ENCODE measurements around the gene STXBP4.
A peak's percentile ranks its signal among the peaks of the same experiment; 100 is the strongest.

Gene STXBP4

DNA sequence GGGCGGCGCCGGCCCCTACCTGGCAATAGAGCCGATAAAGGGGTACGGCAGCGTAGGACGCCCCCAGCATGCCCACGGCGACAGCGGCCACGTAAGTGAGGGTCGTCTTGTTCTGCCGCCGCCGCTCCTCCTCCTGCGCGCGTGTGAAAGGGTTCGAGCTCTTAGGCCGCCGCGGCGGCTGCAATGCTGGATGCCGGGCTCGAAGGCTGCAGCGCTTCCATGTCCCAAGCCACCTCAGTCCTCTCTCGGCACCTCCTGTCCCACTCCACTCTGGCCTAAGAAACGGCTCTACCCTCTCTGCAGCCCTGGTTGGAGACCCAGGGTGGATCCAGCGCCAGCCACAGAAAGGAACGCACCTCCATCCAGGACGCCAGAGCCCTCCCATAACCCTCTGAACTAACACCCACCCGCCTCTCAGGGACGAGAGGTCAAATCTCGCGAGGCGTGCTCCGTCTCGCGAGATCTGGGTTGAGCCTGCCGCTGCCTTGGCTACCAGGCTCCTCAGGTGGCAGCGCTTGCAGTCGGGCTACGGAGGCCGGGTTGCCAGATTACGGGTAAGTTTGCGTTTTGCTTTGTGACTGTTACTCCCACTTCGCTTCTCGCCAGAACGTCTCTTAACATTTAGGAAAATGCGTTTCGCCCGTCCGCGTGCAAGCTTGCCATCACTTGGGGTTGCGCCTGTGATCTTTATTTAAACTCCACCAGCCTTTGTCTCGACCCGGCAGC, at the start of gene STXBP4, which contains the start of gene COX11:
STXBP4 (plus strand) TSS at position 504 of the 726 bp plus-strand sequence. CDS start 17,455 bp downstream, outside the sequence.
COX11 (minus strand) TSS at position 393 of the 726 bp plus-strand sequence; CDS start at position 385, 8 bp downstream.
- Histone ChIP-seq H3K4me1 (ENCODE audit: insufficient read depth, low read length) (peaks cover 20% of the 10 kb centered on the region), H3K9me3 (ENCODE audit: low read length) (no peaks in the 10 kb centered on the region), H3K27me3 (ENCODE audit: insufficient read depth, low read length) (no peaks in the 10 kb centered on the region), H2AFZ (ENCODE audit: low read depth, low read length) (peak within 1 kb of the TSS; percentile 83), H3K36me3 (ENCODE audit: insufficient read depth, low read length) (peaks cover 22% of the 10 kb centered on the region), H3K4me3 (ENCODE audit: low read length) (peak within 1 kb of the TSS; percentile 88)

DNA sequence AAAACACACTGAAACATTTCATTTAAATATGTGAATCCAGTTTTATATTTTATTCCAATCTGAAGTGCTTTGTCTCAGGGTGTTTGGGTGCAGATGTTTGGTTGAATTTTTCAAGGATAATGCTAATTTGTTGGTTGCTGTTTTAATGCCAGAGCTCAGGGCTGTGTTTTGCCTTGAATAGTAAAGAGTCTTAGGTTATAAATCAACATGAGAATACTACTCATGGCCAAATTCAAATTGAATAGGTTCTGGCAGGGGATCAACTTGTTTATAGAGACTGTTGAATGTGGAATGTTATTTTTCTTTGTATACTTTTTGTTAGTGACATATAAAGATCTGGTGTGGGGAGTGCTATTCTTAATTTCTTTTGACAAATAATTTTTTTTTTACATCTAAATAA, 49.1 kb upstream of the STXBP4 start:
- Histone ChIP-seq H2AFZ (ENCODE audit: low read depth, low read length) (no peak overlapping the region), H3K4me3 (ENCODE audit: low read length) (no peak overlapping the region), H3K9me3 (ENCODE audit: low read length) (peaks cover 6% of the 10 kb centered on the region), H3K4me1 (ENCODE audit: insufficient read depth, low read length) (no peaks in the 10 kb centered on the region), H3K36me3 (ENCODE audit: insufficient read depth, low read length) (peaks cover 29% of the 10 kb centered on the region), H3K27me3 (ENCODE audit: insufficient read depth, low read length) (no peaks in the 10 kb centered on the region)

DNA sequence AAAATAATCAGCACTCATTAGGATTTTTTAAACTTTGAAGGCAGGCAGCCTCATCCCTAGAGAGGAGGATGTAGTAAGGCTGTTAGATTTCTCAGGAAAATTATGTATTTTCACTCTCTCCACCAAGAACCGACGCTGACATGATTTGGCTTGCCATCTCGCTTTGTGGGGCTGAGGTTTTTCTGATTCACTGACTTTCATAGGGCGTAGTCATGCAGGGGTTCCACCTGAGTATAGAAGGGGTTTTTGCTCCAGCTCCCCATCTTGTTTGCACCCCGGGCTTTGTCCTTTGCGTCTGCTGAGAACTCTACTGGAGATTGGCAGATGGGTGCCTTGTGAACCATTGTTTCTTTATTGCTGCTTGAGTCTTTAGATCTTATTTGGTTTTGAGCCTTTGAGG, 47.7 kb upstream of the STXBP4 start:
- Histone ChIP-seq H3K36me3 (ENCODE audit: insufficient read depth, low read length) (peaks cover 18% of the 10 kb centered on the region), H3K9me3 (ENCODE audit: low read length) (peaks cover 6% of the 10 kb centered on the region), H2AFZ (ENCODE audit: low read depth, low read length) (no peak overlapping the region), H3K4me3 (ENCODE audit: low read length) (no peak overlapping the region), H3K4me1 (ENCODE audit: insufficient read depth, low read length) (no peaks in the 10 kb centered on the region), H3K27me3 (ENCODE audit: insufficient read depth, low read length) (no peaks in the 10 kb centered on the region)

- Histone ChIP-seq H3K4me3 (ENCODE audit: low read length) (no peak overlapping the region), H3K36me3 (ENCODE audit: insufficient read depth, low read length) (peaks cover 3% of the 10 kb centered on the region), H3K9me3 (ENCODE audit: low read length) (no peaks in the 10 kb centered on the region), H2AFZ (ENCODE audit: low read depth, low read length) (no peak overlapping the region), H3K27me3 (ENCODE audit: insufficient read depth, low read length) (no peaks in the 10 kb centered on the region), H3K4me1 (ENCODE audit: insufficient read depth, low read length) (no peaks in the 10 kb centered on the region)
Measured at GRCh38 chr17:54924405-54924804, 44.2 kb upstream of the STXBP4 start.

DNA sequence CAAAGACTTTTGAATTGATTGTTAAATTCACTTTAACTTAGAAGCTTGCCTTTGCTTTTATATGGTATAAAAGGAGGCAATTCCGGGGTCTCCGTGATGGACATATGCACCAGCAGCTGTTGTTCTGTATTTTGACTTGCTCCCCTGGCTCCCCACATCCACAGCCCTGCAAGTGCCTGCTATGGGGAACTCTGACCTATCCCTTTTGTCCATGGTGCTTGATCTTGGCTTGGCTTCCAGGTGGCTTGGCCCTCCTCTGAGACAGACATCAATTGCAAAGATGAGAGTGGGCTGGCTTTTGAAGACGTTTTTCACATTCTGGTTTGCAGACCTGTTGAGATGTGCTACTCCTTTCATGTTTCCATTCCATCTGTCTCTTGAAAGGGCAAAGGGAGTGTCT, 41.0 kb upstream of the STXBP4 start:
- Histone ChIP-seq H3K4me1 (ENCODE audit: insufficient read depth, low read length) (no peaks in the 10 kb centered on the region), H3K9me3 (ENCODE audit: low read length) (no peaks in the 10 kb centered on the region), H3K36me3 (ENCODE audit: insufficient read depth, low read length) (peaks cover 4% of the 10 kb centered on the region), H3K27me3 (ENCODE audit: insufficient read depth, low read length) (no peaks in the 10 kb centered on the region), H3K4me3 (ENCODE audit: low read length) (no peak overlapping the region), H2AFZ (ENCODE audit: low read depth, low read length) (no peak overlapping the region)

DNA sequence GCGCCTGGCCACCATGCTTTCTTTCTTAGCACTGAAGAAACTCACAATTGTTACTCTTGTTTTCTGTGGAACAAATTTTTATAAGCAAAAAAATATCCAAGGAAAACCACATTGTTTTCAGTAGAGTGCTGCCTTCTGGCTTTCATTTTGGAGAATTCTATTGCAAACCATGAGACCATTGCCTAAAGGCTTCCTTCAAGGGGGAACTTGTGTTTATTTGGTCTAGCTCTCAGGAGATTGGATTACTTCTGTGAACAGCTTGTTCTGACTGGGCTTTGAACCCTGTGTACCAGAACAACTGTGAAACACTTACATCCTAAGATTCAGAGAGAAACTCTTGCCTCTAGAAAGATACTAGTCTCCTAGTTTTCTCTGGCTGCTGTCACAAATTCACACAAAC, 35.9 kb upstream of the STXBP4 start:
- Histone ChIP-seq H3K36me3 (ENCODE audit: insufficient read depth, low read length) (peaks cover 23% of the 10 kb centered on the region), H3K27me3 (ENCODE audit: insufficient read depth, low read length) (no peaks in the 10 kb centered on the region), H2AFZ (ENCODE audit: low read depth, low read length) (no peak overlapping the region), H3K4me1 (ENCODE audit: insufficient read depth, low read length) (no peaks in the 10 kb centered on the region), H3K4me3 (ENCODE audit: low read length) (no peak overlapping the region), H3K9me3 (ENCODE audit: low read length) (no peaks in the 10 kb centered on the region)

DNA sequence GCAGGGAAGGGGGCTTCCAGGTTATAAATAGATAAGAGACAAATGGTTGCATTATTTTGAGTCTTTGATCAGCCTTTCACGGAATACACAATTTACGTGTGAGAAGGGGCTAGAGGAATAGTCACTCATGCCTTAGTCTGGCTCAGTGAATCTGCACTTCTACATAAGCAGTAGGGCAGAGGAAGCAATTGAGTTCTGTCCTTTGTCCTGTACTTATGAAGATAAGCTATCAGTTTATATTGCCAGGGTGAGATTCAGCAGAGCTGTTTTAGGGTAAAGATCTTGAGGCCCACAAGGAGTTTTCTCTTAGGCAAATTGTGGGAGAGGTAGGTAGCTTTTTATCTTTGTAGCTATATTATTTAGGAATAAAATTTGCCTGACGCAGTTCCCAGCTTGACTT, 34.6 kb upstream of the STXBP4 start:
- H3K36me3 ChIP-seq (ENCODE audit: insufficient read depth, low read length) = peaks cover 30% of the 10 kb centered on the region
- H2AFZ ChIP-seq (ENCODE audit: low read depth, low read length) = no peak overlapping the region
- no peaks in the 10 kb centered on the region for H3K4me1 ChIP-seq (ENCODE audit: insufficient read depth, low read length)
- H3K27me3 ChIP-seq (ENCODE audit: insufficient read depth, low read length) = no peaks in the 10 kb centered on the region
- H3K9me3 ChIP-seq (ENCODE audit: low read length) = no peaks in the 10 kb centered on the region
- no peak overlapping the region for H3K4me3 ChIP-seq (ENCODE audit: low read length)

- no peak overlapping the region for H3K4me3 ChIP-seq (ENCODE audit: low read length)
- H3K27me3 ChIP-seq (ENCODE audit: insufficient read depth, low read length) = no peaks in the 10 kb centered on the region
- H3K36me3 ChIP-seq (ENCODE audit: insufficient read depth, low read length) = peaks cover 32% of the 10 kb centered on the region
- H2AFZ ChIP-seq (ENCODE audit: low read depth, low read length) = no peak overlapping the region
- no peaks in the 10 kb centered on the region for H3K9me3 ChIP-seq (ENCODE audit: low read length)
- no peaks in the 10 kb centered on the region for H3K4me1 ChIP-seq (ENCODE audit: insufficient read depth, low read length)
Measured at GRCh38 chr17:54935471-54935870, 33.1 kb upstream of the STXBP4 start.

- H3K4me3 ChIP-seq (ENCODE audit: low read length) = no peak overlapping the region
- H3K36me3 ChIP-seq (ENCODE audit: insufficient read depth, low read length) = peaks cover 28% of the 10 kb centered on the region
- no peaks in the 10 kb centered on the region for H3K9me3 ChIP-seq (ENCODE audit: low read length)
- H2AFZ ChIP-seq (ENCODE audit: low read depth, low read length) = no peak overlapping the region
- H3K4me1 ChIP-seq (ENCODE audit: insufficient read depth, low read length) = no peaks in the 10 kb centered on the region
- H3K27me3 ChIP-seq (ENCODE audit: insufficient read depth, low read length) = no peaks in the 10 kb centered on the region
Measured at GRCh38 chr17:54937018-54937417, 31.5 kb upstream of the STXBP4 start.

DNA sequence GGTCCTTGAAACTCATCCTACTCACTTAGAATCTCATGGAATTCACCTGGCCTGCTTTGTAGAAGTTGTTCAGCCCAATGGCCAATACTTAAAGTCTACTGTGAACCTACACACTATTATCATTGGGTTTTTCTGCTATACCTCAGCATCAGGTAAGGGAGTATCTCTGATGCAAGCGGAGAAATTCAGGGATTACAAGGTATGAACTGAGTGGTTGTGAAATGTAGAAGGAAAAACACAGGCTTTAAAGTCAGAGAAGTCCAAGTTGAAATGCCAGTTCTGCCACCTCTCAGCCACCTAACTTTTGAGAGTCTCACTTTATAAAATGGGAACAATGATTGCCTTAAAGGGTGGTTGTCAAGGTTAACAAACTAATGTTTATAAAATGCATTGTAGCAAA, 31.1 kb upstream of the STXBP4 start:
- Histone ChIP-seq H3K9me3 (ENCODE audit: low read length) (no peaks in the 10 kb centered on the region), H3K4me1 (ENCODE audit: insufficient read depth, low read length) (no peaks in the 10 kb centered on the region), H3K36me3 (ENCODE audit: insufficient read depth, low read length) (peaks cover 28% of the 10 kb centered on the region), H3K27me3 (ENCODE audit: insufficient read depth, low read length) (no peaks in the 10 kb centered on the region), H3K4me3 (ENCODE audit: low read length) (no peak overlapping the region), H2AFZ (ENCODE audit: low read depth, low read length) (no peak overlapping the region)

DNA sequence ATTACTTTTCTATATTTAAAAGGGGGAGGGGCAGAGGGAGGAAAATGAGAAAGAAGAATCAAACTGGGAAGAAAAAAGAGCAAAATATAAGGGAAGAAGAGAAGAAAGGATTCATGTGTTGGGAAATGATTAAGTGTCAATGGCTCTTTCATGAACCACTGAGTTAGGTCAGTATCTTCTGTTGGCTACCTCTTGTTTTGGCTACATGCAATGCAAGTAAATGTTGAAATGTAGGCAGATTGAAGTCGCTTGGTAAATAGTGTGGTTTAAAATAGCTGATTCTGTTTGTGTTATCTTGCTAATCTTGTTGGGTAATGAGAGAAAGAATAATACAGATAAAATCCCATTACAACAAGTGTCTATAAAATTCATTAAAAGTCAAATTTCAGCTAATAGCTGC, 27.3 kb upstream of the STXBP4 start:
- H3K4me1 ChIP-seq (ENCODE audit: insufficient read depth, low read length) = no peaks in the 10 kb centered on the region
- no peak overlapping the region for H2AFZ ChIP-seq (ENCODE audit: low read depth, low read length)
- H3K4me3 ChIP-seq (ENCODE audit: low read length) = no peak overlapping the region
- H3K27me3 ChIP-seq (ENCODE audit: insufficient read depth, low read length) = no peaks in the 10 kb centered on the region
- H3K9me3 ChIP-seq (ENCODE audit: low read length) = no peaks in the 10 kb centered on the region
- H3K36me3 ChIP-seq (ENCODE audit: insufficient read depth, low read length) = peaks cover 19% of the 10 kb centered on the region

- Histone ChIP-seq H2AFZ (ENCODE audit: low read depth, low read length) (no peak overlapping the region), H3K9me3 (ENCODE audit: low read length) (no peaks in the 10 kb centered on the region), H3K27me3 (ENCODE audit: insufficient read depth, low read length) (no peaks in the 10 kb centered on the region), H3K4me3 (ENCODE audit: low read length) (no peak overlapping the region), H3K4me1 (ENCODE audit: insufficient read depth, low read length) (no peaks in the 10 kb centered on the region), H3K36me3 (ENCODE audit: insufficient read depth, low read length) (peaks cover 11% of the 10 kb centered on the region)
Measured at GRCh38 chr17:54944796-54945195, 23.8 kb upstream of the STXBP4 start.

DNA sequence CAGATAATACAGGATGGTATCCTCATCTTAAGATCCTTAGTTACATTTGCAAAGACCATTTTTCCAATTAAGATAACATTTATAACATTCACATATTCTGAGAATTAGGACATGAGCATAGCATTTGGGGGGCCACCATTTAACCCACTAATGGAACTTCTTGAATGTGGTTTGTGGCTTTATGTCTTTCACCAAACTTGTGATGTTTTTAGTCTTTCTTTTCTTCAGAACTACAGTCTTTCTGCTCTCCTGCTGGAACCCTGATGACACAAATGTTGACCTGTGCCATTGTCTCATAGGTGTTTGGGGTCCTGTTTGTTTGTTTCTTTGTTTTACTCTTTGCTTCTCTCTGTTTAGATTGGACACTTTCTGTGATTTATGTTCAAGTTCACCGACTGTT, 23.3 kb upstream of the STXBP4 start:
- Histone ChIP-seq H3K9me3 (ENCODE audit: low read length) (no peaks in the 10 kb centered on the region), H2AFZ (ENCODE audit: low read depth, low read length) (no peak overlapping the region), H3K27me3 (ENCODE audit: insufficient read depth, low read length) (no peaks in the 10 kb centered on the region), H3K4me1 (ENCODE audit: insufficient read depth, low read length) (no peaks in the 10 kb centered on the region), H3K4me3 (ENCODE audit: low read length) (no peak overlapping the region), H3K36me3 (ENCODE audit: insufficient read depth, low read length) (peaks cover 14% of the 10 kb centered on the region)

DNA sequence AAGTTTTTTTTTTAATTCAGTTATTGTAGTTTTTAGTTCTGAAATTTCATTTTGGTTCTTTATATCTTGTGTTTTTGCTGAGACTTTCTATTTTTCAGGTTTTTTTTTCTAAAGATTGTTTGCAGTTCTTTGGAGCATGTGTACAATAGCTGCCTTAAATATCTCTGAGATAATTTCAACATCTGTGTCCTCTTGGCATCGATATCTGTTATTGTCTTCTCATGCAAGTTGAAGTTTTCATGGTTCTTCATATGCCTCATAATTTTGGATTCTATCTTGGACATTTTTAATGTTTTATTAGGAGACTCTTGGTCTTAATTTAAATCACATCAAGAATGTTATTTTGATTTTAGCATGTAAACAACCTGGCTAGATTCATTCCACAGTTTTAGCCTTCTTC, 22.9 kb upstream of the STXBP4 start:
- Histone ChIP-seq H3K36me3 (ENCODE audit: insufficient read depth, low read length) (peaks cover 16% of the 10 kb centered on the region), H2AFZ (ENCODE audit: low read depth, low read length) (no peak overlapping the region), H3K9me3 (ENCODE audit: low read length) (no peaks in the 10 kb centered on the region), H3K27me3 (ENCODE audit: insufficient read depth, low read length) (no peaks in the 10 kb centered on the region), H3K4me3 (ENCODE audit: low read length) (no peak overlapping the region), H3K4me1 (ENCODE audit: insufficient read depth, low read length) (no peaks in the 10 kb centered on the region)

All from neuron (in vitro differentiated cells).